DND-41 (cell line): ENCODE data around the gene RPS14.

Experiments used
- ATAC-seq: fragments of 200-7000 bp; cut with Tn5 transposase; 3 replicates; pipeline ENCODE4 v1.9.1; 2021; ENCODE audit warnings: low read depth; ENCODE audit not compliant: insufficient read depth
- DNase-seq: peaks from one replicate; pipeline ENCODE4 v3.0.0-alpha.2; 2020
- H2AFZ ChIP-seq: 2 replicates; pipeline ENCODE4 v1.6.0; 2012; ENCODE audit warnings: low read depth, low read length
- H3K27ac ChIP-seq: 2 replicates; pipeline ENCODE4 v1.5.1; 2012; ENCODE audit warnings: low read length, inconsistent platforms
- H3K27me3 ChIP-seq: fragments of 200-600 bp; sonication (generic); 2 replicates; pipeline ENCODE4 v1.6.0; 2012; ENCODE audit warnings: low read length, mild to moderate bottlenecking, inconsistent platforms; ENCODE audit not compliant: insufficient read depth, poor library complexity
- H3K36me3 ChIP-seq: 2 replicates; pipeline ENCODE4 v1.5.1; 2012; ENCODE audit warnings: low read length, inconsistent platforms; ENCODE audit not compliant: insufficient read depth
- H3K4me1 ChIP-seq: 2 replicates; pipeline ENCODE4 v1.5.1; 2012; ENCODE audit warnings: mild to moderate bottlenecking, low read length; ENCODE audit not compliant: insufficient read depth
- H3K4me2 ChIP-seq: 2 replicates; pipeline ENCODE4 v1.6.0; 2012; ENCODE audit warnings: mild to moderate bottlenecking, moderate library complexity, low read length, inconsistent platforms; ENCODE audit not compliant: insufficient read depth
- H3K4me3 ChIP-seq, 2 experiments: fragments of 200-600 bp in 1 of 2; shearing (Covaris generic) in 1 of 2; 2 replicates each; pipeline ENCODE4 v1.5.1; 2012 to 2016; ENCODE audit warnings: inconsistent platforms in 2 of 2, low read length in 2 of 2, mild to moderate bottlenecking in 2 of 2, low read depth in 1 of 2, moderate library complexity in 1 of 2
- H3K79me2 ChIP-seq: 2 replicates; pipeline ENCODE4 v1.6.0; 2012; ENCODE audit warnings: low read length, inconsistent platforms; ENCODE audit not compliant: insufficient read depth
- H3K9ac ChIP-seq: 2 replicates; pipeline ENCODE4 v1.6.0; 2012; ENCODE audit warnings: low read depth, mild to moderate bottlenecking, inconsistent platforms, low read length, moderate library complexity
- H3K9me3 ChIP-seq: 2 replicates; pipeline ENCODE4 v1.5.1; 2012; ENCODE audit warnings: low read length, moderate library complexity, mild to moderate bottlenecking, inconsistent platforms; ENCODE audit not compliant: insufficient read depth, severe bottlenecking
- H4K20me1 ChIP-seq: 2 replicates; pipeline ENCODE4 v1.6.0; 2012; ENCODE audit warnings: low read length; ENCODE audit not compliant: insufficient read depth
- CTCF ChIP-seq: IDR thresholded peaks from 2 replicates; pipeline ENCODE4 v1.5.1; 2012; ENCODE audit warnings: borderline replicate concordance, low read length, moderate library complexity, mild to moderate bottlenecking; ENCODE audit not compliant: poor library complexity, severe bottlenecking; ENCODE audit errors: extremely low read depth
- EZH2 ChIP-seq: IDR thresholded peaks from 3 replicates; pipeline ENCODE4 v1.6.1; 2012; ENCODE audit warnings: borderline replicate concordance, low read depth, mild to moderate bottlenecking, moderate library complexity, low read length, inconsistent platforms; ENCODE audit not compliant: severe bottlenecking

RPS14 gene

GRCh38 chr5:150446088-150446487 lies 3.5 kb downstream of the RPS14 start:
- Histone ChIP-seq H3K36me3 (peaks cover 67% of the 10 kb centered on the region), H3K27ac (no peak overlapping the region), H3K4me2 (peak overlapping the region; percentile 85; the same call in 1 of the 2 replicates), H3K79me2 (peaks cover 39% of the 10 kb centered on the region), H3K9ac (no peak overlapping the region), H3K9me3 (peaks cover 3% of the 10 kb centered on the region), H3K27me3 (no peaks in the 10 kb centered on the region), H2AFZ (no peak overlapping the region), H4K20me1 (peaks cover 66% of the 10 kb centered on the region), H3K4me3 (no peak overlapping the region), H3K4me1 (peaks cover 35% of the 10 kb centered on the region)
- no peak for TF ChIP-seq CTCF
- no peak for TF ChIP-seq EZH2
- DNase-seq (no peak), ATAC-seq (no peak)

- Histone ChIP-seq H3K36me3 (peaks cover 67% of the 10 kb centered on the region), H2AFZ (no peak overlapping the region), H3K27ac (no peak overlapping the region), H3K79me2 (peaks cover 39% of the 10 kb centered on the region), H3K4me2 (no peak overlapping the region), H3K9ac (no peak overlapping the region), H3K9me3 (no peaks in the 10 kb centered on the region), H4K20me1 (peaks cover 66% of the 10 kb centered on the region), H3K27me3 (no peaks in the 10 kb centered on the region), H3K4me1 (peaks cover 28% of the 10 kb centered on the region), H3K4me3 (no peak overlapping the region)
- TF ChIP-seq EZH2 (no peak), CTCF (no peak)
- DNase-seq = no peak
- no peak for ATAC-seq
These were observed 4.8 kb downstream of the RPS14 start for GRCh38 chr5:150444770-150445169.

GRCh38 chr5:150443242-150444075 lies 6.1 kb downstream of the RPS14 start:
- no peak for DNase-seq
- TF ChIP-seq EZH2 (no peak), CTCF (no peak)
- H3K36me3 ChIP-seq = peaks cover 58% of the 10 kb centered on the region

GRCh38 chr5:150442699-150443080 lies 6.8 kb downstream of the RPS14 start:
- Histone ChIP-seq H2AFZ (no peak overlapping the region), H3K36me3 (peaks cover 51% of the 10 kb centered on the region), H3K27ac (no peak overlapping the region), H4K20me1 (peaks cover 52% of the 10 kb centered on the region), H3K79me2 (peaks cover 20% of the 10 kb centered on the region), H3K9ac (no peak overlapping the region), H3K4me1 (peaks cover 17% of the 10 kb centered on the region; the same call in 1 of the 2 replicates), H3K9me3 (no peaks in the 10 kb centered on the region), H3K27me3 (no peaks in the 10 kb centered on the region), H3K4me2 (no peak overlapping the region), H3K4me3 (no peak overlapping the region)
- DNase-seq (no peak), ATAC-seq (peak; percentile 27)
- TF ChIP-seq CTCF (no peak), EZH2 (no peak)

More at GRCh38 chr5:150443242-150444075, 6.1 kb downstream of the RPS14 start:
- H2AFZ ChIP-seq = no peak overlapping the region
- H3K27ac ChIP-seq = no peak overlapping the region
- H3K79me2 ChIP-seq = peaks cover 28% of the 10 kb centered on the region
- H3K4me2 ChIP-seq = no peak overlapping the region
- H3K9me3 ChIP-seq = no peaks in the 10 kb centered on the region
- no peak overlapping the region for H3K4me3 ChIP-seq
- no peak overlapping the region for H3K9ac ChIP-seq
- no peaks in the 10 kb centered on the region for H3K27me3 ChIP-seq
- peak; percentile 33 for ATAC-seq
- peaks cover 59% of the 10 kb centered on the region for H4K20me1 ChIP-seq
- H3K4me1 ChIP-seq = peaks cover 24% of the 10 kb centered on the region
